ENCODE results near the gene CD82. TPM values are rescaled to one million over a fixed set of nuclear protein-coding genes. Genes with fewer than 3 reads are reported as not detected.
A peak's percentile ranks its signal among the peaks of the same experiment; 100 is the strongest.

The CD82 gene
- total RNA-seq, 2 experiments from 2014 or later: 289 to 319 TPM

- intact Hi-C loops (cut with micrococcal nuclease): loop anchor here (1.0 kb wide), 1 partner anchor 59 kb away; no protein-coding TSS in a partner anchor
- H3K27ac Mint-ChIP-seq: no peak overlapping the region
- POLR2A ChIA-PET: interaction anchor here (1.9 kb wide), 1 partner anchor 18 kb away, joined by 4 read pairs; no protein-coding TSS in a partner anchor
Measured at GRCh38 chr11:44615913-44616791, 50.7 kb downstream of the CD82 start.

GRCh38 chr11:44617671-44618461, 52.4 kb downstream of the CD82 start:
- no peaks in the 10 kb centered on the region for H3K9me3 Mint-ChIP-seq
- no peak for TF ChIP-seq CTCF (IDR thresholded peaks at IDR 0.05)
- POLR2A ChIA-PET: interaction anchor here (0.8 to 0.9 kb wide), 2 partner anchors 9 to 51 kb away, joined by 3 read pairs; no protein-coding TSS in a partner anchor
- no peak overlapping the region for H3K4me3 Mint-ChIP-seq
- H3K36me3 Mint-ChIP-seq (ENCODE audit: low read depth): peaks cover 70% of the 10 kb centered on the region
- ATAC-seq: no peak
- DNase-seq: no peak
- intact Hi-C loops (cut with micrococcal nuclease): no loop called here
- H3K4me1 Mint-ChIP-seq (ENCODE audit: low read depth): peaks cover 21% of the 10 kb centered on the region
- H3K27me3 Mint-ChIP-seq: no peaks in the 10 kb centered on the region
- H3K27ac Mint-ChIP-seq: no peak overlapping the region
- CTCF ChIA-PET: interaction anchor here (0.7 to 10.1 kb wide), 22 partner anchors 7 to 400 kb away, joined by 3 to 307 read pairs (median 6); partner anchors contain the start of gene CD82

More at GRCh38 chr11:44615913-44616791, 50.7 kb downstream of the CD82 start:
- DNase-seq (peak; percentile 0), ATAC-seq (no peak)
- peaks cover 66% of the 10 kb centered on the region for H3K36me3 Mint-ChIP-seq (ENCODE audit: low read depth)
- H3K9me3 Mint-ChIP-seq: no peaks in the 10 kb centered on the region
- H3K4me1 Mint-ChIP-seq (ENCODE audit: low read depth): peaks cover 30% of the 10 kb centered on the region
- CTCF ChIA-PET: interaction anchor here (1.0 to 10.1 kb wide), 19 partner anchors 9 to 271 kb away, joined by 3 to 307 read pairs (median 6); partner anchors contain the start of gene CD82
- H3K4me3 Mint-ChIP-seq: no peak overlapping the region
- TF ChIP-seq CTCF (IDR thresholded peaks at IDR 0.05): no peak
- no peaks in the 10 kb centered on the region for H3K27me3 Mint-ChIP-seq

- intact Hi-C loops (cut with micrococcal nuclease): no loop called here
- ChIA-PET POLR2A (no interaction called here), CTCF (interaction anchor here (1.8 to 10.1 kb wide), 2 partner anchors 58 to 292 kb away, joined by 8 to 307 read pairs; partner anchors contain the start of gene CD82)
- Mint-ChIP-seq H3K36me3 (ENCODE audit: low read depth) (peaks cover 65% of the 10 kb centered on the region), H3K4me1 (ENCODE audit: low read depth) (peaks cover 23% of the 10 kb centered on the region), H3K27ac (no peak overlapping the region), H3K9me3 (no peaks in the 10 kb centered on the region), H3K4me3 (no peak overlapping the region), H3K27me3 (no peaks in the 10 kb centered on the region)
- ATAC-seq (no peak), DNase-seq (no peak)
- TF ChIP-seq CTCF (IDR thresholded peaks at IDR 0.05): no peak
Measured at GRCh38 chr11:44618561-44619425, 53.3 kb downstream of the CD82 start.

GRCh38 chr11:44620328-44620725, 54.9 kb downstream of the CD82 start:
- ChIA-PET POLR2A (no interaction called here), CTCF (interaction anchor here (1.1 to 3.3 kb wide), 7 partner anchors 9 to 291 kb away, joined by 3 to 32 read pairs (median 7); no protein-coding TSS in a partner anchor)
- intact Hi-C loops (cut with micrococcal nuclease): loop anchor here (10.0 kb wide), 2 partner anchors 154 to 274 kb away; no protein-coding TSS in a partner anchor
- no peak for TF ChIP-seq CTCF (IDR thresholded peaks at IDR 0.05)
- H3K4me3 Mint-ChIP-seq: no peak overlapping the region
- peaks cover 20% of the 10 kb centered on the region for H3K4me1 Mint-ChIP-seq (ENCODE audit: low read depth)
- DNase-seq (no peak), ATAC-seq (no peak)
- H3K27ac Mint-ChIP-seq: peak overlapping the region; percentile 20
- H3K27me3 Mint-ChIP-seq: no peaks in the 10 kb centered on the region
- no peaks in the 10 kb centered on the region for H3K9me3 Mint-ChIP-seq
- H3K36me3 Mint-ChIP-seq (ENCODE audit: low read depth): peaks cover 50% of the 10 kb centered on the region

Data from activated CD8-positive, alpha-beta T cell treated with anti-CD3 and anti-CD28 coated beads for 36 hours (primary cell).